HEK293T (cell line): Measurements from ENCODE around the gene REXO2.

Experiments
- BHLHE40 ChIP-seq: fragments of 450-650 bp; IDR thresholded peaks from 2 replicates; pipeline ENCODE4 v1.6.1; 2016; ENCODE audit warnings: mild to moderate bottlenecking, moderate library complexity, borderline replicate concordance
- ELF4 ChIP-seq: fragments of 450-650 bp; IDR thresholded peaks from 2 replicates; pipeline ENCODE4 v1.6.1; 2017; ENCODE audit warnings: antibody characterized with exemption
- FOXA1 ChIP-seq: fragments of 450-650 bp; IDR thresholded peaks from 2 replicates; pipeline ENCODE4 v1.6.1; 2016; ENCODE audit warnings: mild to moderate bottlenecking
- FOXK2 ChIP-seq: fragments of 450-650 bp; IDR thresholded peaks from 2 replicates; pipeline ENCODE4 v1.6.1; 2016; ENCODE audit warnings: mild to moderate bottlenecking
- HDGF ChIP-seq: fragments of 450-650 bp; IDR thresholded peaks from 2 replicates; pipeline ENCODE4 v1.6.1; 2017; ENCODE audit warnings: antibody characterized with exemption, borderline replicate concordance
- L3MBTL2 ChIP-seq: fragments of 450-650 bp; conservative IDR thresholded peaks from 2 replicates; pipeline ENCODE4 v1.6.1; 2016; ENCODE audit warnings: mild to moderate bottlenecking
- NFRKB ChIP-seq: fragments of 450-650 bp; IDR thresholded peaks from 2 replicates; pipeline ENCODE4 v1.6.1; 2016; ENCODE audit warnings: mild to moderate bottlenecking, moderate library complexity
- PKNOX1 ChIP-seq: fragments of 450-650 bp; IDR thresholded peaks from 2 replicates; pipeline ENCODE4 v1.6.1; 2016
- SP1 ChIP-seq: fragments of 450-650 bp; IDR thresholded peaks from 2 replicates; pipeline ENCODE4 v1.6.1; 2017
- ZNF384 ChIP-seq: fragments of 450-650 bp; IDR thresholded peaks from 2 replicates; pipeline ENCODE4 v1.6.1; 2016

- TF ChIP-seq HDGF = no peak
- no peak for TF ChIP-seq NFRKB
- TF ChIP-seq SP1 = no peak
- no peak for TF ChIP-seq FOXK2
- TF ChIP-seq FOXA1 = no peak
- TF ChIP-seq L3MBTL2 = peak; percentile 88
- TF ChIP-seq ELF4 = no peak
- no peak for TF ChIP-seq BHLHE40
- no peak for TF ChIP-seq PKNOX1
- no peak for TF ChIP-seq ZNF384
Observed at GRCh38 chr11:114439229-114440120, at the start of gene REXO2.
